Activated B cell treated with CpG ODN at 0.5 μM for 24 hours (primary cell): ENCODE measurements around the gene FLRT2. TPM values are rescaled to one million over a fixed set of nuclear protein-coding genes. Genes with fewer than 3 reads are reported as not detected.

ENCODE experiments used
- ATAC-seq: fragments of 200-7000 bp; cut with Tn5 transposase; one replicate; pipeline ENCODE4 v1.10.0; 2021; ENCODE audit warnings: low read depth, mild to moderate bottlenecking, moderate library complexity
- CTCF ChIA-PET: fragments of 350-600 bp; sonication (Branson Sonifier 250); formaldehyde crosslinking; loops from one replicate; lab custom pipeline; 2021; ENCODE audit warnings: antibody characterized with exemption; lab: Charles Lee
- POLR2A ChIA-PET: fragments of 350-600 bp; sonication (Branson Sonifier 250); formaldehyde crosslinking; loops from one replicate; lab custom pipeline; 2021; ENCODE audit warnings: antibody characterized with exemption; lab: Charles Lee
- DNase-seq: peaks from one replicate; pipeline ENCODE4 v3.0.0; 2022
- H3K27ac Mint-ChIP-seq: one replicate; pipeline ENCODE4 v1.8.0; 2020; ENCODE audit warnings: mixed read lengths
- H3K27me3 Mint-ChIP-seq: one replicate; pipeline ENCODE4 v1.8.0; 2021; ENCODE audit warnings: mixed read lengths
- H3K36me3 Mint-ChIP-seq: one replicate; pipeline ENCODE4 v1.8.0; 2021; ENCODE audit warnings: low read depth, mixed read lengths
- H3K4me1 Mint-ChIP-seq: one replicate; pipeline ENCODE4 v1.8.0; 2021; ENCODE audit warnings: mixed read lengths
- H3K4me3 Mint-ChIP-seq: one replicate; pipeline ENCODE4 v1.8.0; 2020; ENCODE audit warnings: mild to moderate bottlenecking, mixed read lengths
- H3K9me3 Mint-ChIP-seq: one replicate; pipeline ENCODE4 v1.8.0; 2020; ENCODE audit warnings: mixed read lengths
- intact Hi-C: fragments of 100-400 bp; cut with micrococcal nuclease; formaldehyde crosslinking; loops from one replicate; pipeline ENCODE4 v1.15.1; 2024
- total RNA-seq: library from RNA; stranded (reverse); gene quantifications from 2 replicates; pipeline ENCODE4 v1.2.3, GENCODE V29; 2022
- TF ChIP-seq, protein P1 (sequence below): fragments of 200-600 bp; IDR thresholded peaks from one replicate; pipeline ENCODE4 v1.8.0; 2022; ENCODE audit warnings: antibody characterized with exemption, mild to moderate bottlenecking

FLRT2 gene
- total RNA-seq, 1 donor from 2014 or later: not detected

- ATAC-seq: no peak
- TF ChIP-seq, protein P1, sequence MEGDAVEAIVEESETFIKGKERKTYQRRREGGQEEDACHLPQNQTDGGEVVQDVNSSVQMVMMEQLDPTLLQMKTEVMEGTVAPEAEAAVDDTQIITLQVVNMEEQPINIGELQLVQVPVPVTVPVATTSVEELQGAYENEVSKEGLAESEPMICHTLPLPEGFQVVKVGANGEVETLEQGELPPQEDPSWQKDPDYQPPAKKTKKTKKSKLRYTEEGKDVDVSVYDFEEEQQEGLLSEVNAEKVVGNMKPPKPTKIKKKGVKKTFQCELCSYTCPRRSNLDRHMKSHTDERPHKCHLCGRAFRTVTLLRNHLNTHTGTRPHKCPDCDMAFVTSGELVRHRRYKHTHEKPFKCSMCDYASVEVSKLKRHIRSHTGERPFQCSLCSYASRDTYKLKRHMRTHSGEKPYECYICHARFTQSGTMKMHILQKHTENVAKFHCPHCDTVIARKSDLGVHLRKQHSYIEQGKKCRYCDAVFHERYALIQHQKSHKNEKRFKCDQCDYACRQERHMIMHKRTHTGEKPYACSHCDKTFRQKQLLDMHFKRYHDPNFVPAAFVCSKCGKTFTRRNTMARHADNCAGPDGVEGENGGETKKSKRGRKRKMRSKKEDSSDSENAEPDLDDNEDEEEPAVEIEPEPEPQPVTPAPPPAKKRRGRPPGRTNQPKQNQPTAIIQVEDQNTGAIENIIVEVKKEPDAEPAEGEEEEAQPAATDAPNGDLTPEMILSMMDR: no peak
- no peak for DNase-seq
- no peak overlapping the region for H3K4me3 Mint-ChIP-seq
- POLR2A ChIA-PET: no interaction called here
- H3K36me3 Mint-ChIP-seq: no peaks in the 10 kb centered on the region
- H3K9me3 Mint-ChIP-seq: no peaks in the 10 kb centered on the region
- H3K27me3 Mint-ChIP-seq: no peaks in the 10 kb centered on the region
- intact Hi-C loops: no loop called here
- CTCF ChIA-PET: no interaction called here
- no peak overlapping the region for H3K27ac Mint-ChIP-seq
- H3K4me1 Mint-ChIP-seq: no peaks in the 10 kb centered on the region
These were observed 47.7 kb downstream of the FLRT2 start for GRCh38 chr14:85577543-85578114.

DNA sequence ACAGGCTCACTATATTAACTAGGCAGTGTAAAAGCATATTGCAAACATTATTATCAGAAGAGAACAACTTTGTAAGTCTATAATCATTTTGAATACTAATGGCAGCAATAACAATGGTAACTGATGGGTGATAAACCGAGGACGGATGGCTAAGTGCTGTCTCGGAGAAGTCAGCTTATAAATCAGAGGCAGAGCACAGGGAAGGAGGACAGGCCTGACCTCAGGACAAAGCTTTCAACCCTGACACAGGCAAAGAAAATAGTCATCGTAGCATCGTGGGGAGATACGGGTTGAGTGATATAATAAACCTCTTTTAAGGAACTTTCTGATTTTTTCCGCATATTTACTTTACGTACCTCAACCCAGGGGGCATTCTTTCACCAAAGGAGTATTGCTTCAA lies 48.4 kb downstream of the FLRT2 start:
- Mint-ChIP-seq H3K4me1 (no peaks in the 10 kb centered on the region), H3K9me3 (no peaks in the 10 kb centered on the region), H3K36me3 (no peaks in the 10 kb centered on the region), H3K4me3 (no peak overlapping the region), H3K27ac (no peak overlapping the region), H3K27me3 (no peaks in the 10 kb centered on the region)
- DNase-seq: no peak
- TF ChIP-seq, protein P1: no peak
- ChIA-PET POLR2A (no interaction called here), CTCF (no interaction called here)
- intact Hi-C loops: no loop called here
- ATAC-seq: no peak

DNA sequence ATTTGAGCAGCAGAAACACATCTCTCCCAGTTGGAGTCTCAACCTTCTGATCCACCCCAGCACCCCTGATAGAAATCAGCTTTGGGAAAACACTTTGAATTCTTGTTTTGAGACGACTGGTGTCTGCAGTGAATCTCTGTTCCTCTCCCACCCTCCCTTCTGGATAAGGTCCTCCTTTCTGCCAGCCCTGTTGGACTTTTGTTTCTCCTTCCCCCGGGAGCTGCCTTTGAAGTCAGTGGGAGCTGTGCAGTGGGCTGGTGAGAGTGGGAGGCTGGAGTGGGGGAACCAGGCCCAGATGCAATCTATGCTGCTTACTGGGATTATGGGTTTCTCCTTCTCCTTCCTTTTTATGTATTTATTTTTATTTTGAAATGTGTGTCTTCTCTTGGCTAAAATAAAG lies 49.0 kb downstream of the FLRT2 start:
- no peak overlapping the region for H3K27ac Mint-ChIP-seq
- intact Hi-C loops: no loop called here
- ATAC-seq: no peak
- no peaks in the 10 kb centered on the region for H3K27me3 Mint-ChIP-seq
- TF ChIP-seq, protein P1: no peak
- no peaks in the 10 kb centered on the region for H3K4me1 Mint-ChIP-seq
- POLR2A ChIA-PET: no interaction called here
- CTCF ChIA-PET: no interaction called here
- H3K36me3 Mint-ChIP-seq: no peaks in the 10 kb centered on the region
- no peak overlapping the region for H3K4me3 Mint-ChIP-seq
- no peaks in the 10 kb centered on the region for H3K9me3 Mint-ChIP-seq
- no peak for DNase-seq

- TF ChIP-seq, protein P1: no peak
- no peaks in the 10 kb centered on the region for H3K36me3 Mint-ChIP-seq
- ATAC-seq (no peak), DNase-seq (no peak)
- no peak overlapping the region for H3K27ac Mint-ChIP-seq
- ChIA-PET CTCF (interaction anchor here (0.5 kb wide), 1 partner anchor 58 kb away, joined by 3 read pairs; no protein-coding TSS in a partner anchor), POLR2A (no interaction called here)
- no peaks in the 10 kb centered on the region for H3K27me3 Mint-ChIP-seq
- intact Hi-C loops: no loop called here
- no peaks in the 10 kb centered on the region for H3K9me3 Mint-ChIP-seq
- no peak overlapping the region for H3K4me3 Mint-ChIP-seq
- H3K4me1 Mint-ChIP-seq: no peaks in the 10 kb centered on the region
These were observed 50.0 kb downstream of the FLRT2 start for GRCh38 chr14:85579942-85580341.

GRCh38 chr14:85580536-85581140 lies 50.7 kb downstream of the FLRT2 start:
- intact Hi-C loops: no loop called here
- POLR2A ChIA-PET: no interaction called here
- no peak overlapping the region for H3K27ac Mint-ChIP-seq
- H3K4me3 Mint-ChIP-seq: no peak overlapping the region
- TF ChIP-seq, protein P1: no peak
- CTCF ChIA-PET: interaction anchor here (0.5 kb wide), 1 partner anchor 59 kb away, joined by 3 read pairs; no protein-coding TSS in a partner anchor
- H3K27me3 Mint-ChIP-seq: no peaks in the 10 kb centered on the region
- no peak for DNase-seq
- no peaks in the 10 kb centered on the region for H3K4me1 Mint-ChIP-seq
- no peaks in the 10 kb centered on the region for H3K9me3 Mint-ChIP-seq
- H3K36me3 Mint-ChIP-seq: no peaks in the 10 kb centered on the region
- ATAC-seq: no peak
